GM21390 (cell line): Measurements from ENCODE around the gene ARHGAP26.

ENCODE experiments used
- ATAC-seq: cut with Tn5 transposase; IDR thresholded peaks from one replicate; pipeline ENCODE4 v1.9.1; 2021; ENCODE audit not compliant: unreplicated experiment

ARHGAP26 gene

GRCh38 chr5:142869886-142870285 lies 99.7 kb downstream of the ARHGAP26 start:
- ATAC-seq: no peak

DNA sequence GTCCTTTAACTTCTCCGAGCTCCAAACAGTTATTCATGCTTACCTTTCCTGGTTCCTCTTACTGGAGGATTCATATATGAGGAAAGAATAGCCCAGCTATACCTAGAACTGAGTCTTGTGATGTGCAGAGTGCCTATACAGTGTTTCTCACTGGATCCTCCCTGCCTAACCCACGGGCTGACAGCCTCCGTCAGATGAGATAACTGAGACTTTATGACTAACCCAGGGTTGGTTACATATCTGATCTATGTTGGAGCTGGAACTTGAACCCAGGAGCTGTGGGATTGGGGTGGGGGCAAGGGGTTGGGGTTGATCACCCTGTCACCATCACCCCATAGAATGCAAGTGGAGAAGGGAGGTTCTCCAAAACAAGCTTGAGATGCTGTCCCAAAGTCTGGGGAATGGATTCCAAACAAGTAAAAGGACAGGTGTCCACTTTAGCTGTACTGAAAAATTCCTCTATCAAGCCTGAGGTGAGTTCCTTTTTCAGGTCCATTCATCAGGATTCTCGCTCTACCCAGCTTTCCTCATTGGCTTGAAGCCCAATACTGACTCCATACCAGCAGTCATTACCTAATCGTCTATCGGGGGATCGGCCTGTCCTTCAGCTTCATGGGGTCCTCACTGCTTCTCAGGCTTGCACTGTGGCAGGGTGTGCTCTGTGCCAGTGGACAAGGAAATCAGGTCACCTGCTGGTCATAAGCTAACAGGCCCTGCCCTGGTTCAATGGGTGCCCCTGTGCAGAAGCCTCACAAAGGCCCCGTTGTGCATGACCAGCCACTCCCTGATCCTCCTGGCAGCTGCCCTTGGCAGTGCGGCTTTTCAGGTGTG lies 100.6 kb downstream of the ARHGAP26 start:
- no peak for ATAC-seq

DNA sequence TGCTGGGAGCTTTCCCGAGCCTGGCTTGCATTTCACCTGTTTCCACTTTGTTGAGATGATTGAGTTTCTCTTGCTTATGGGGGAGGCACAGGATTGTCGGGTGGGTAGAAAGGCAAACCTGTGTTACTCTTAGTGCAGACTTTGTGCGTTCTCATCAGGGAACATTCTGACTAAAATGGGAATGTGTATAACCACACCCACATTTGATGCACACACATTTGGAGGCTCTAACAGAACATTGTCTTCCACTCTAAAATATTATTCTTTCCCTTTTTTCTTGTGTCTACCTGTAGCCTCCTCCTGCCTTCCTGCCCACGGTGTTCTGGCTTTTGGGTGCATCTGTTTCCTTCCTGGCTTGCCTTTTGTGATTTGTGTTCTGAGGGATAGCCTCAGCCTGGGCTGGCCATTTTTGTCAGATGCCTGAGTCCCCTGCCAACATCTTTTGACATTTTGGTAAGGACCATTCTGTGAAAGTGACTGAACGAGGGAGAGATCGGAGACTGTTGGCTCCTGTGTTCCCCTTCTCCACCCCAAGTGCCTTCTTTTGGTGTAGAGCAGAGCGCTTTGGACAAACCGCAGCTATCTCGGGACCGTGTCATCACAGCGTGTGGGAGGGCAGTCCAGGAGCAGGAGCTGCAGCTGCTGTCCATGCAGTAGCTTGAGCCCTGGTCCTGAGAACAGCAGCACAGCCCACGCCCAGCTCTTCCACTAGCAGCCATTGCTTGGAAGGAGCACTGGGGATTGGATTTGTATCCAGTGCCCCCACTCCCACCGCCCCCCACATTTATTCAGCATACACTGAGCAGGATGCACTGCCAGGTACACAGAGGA lies 101.4 kb downstream of the ARHGAP26 start:
- ATAC-seq: no peak

DNA sequence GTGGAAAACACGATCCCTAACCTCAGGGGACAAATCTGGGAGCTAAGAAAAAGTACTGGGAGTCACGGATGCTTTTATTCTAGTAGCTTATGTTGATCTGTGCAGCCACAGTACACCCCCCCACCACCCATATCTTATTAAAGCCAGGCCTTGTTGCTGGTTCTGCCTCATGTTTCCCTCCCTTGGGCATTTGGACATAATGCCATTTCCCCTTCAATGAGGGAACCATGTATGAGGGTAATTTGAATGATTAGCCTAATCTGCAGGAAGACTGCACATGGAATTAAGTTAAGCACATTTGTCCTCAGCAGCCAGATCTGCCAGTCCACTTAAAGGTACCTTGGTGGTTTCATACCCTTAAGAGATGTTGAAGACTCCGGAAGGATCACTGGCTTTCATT lies 102.0 kb downstream of the ARHGAP26 start:
- no peak for ATAC-seq

GRCh38 chr5:142872795-142873194 lies 102.6 kb downstream of the ARHGAP26 start:
- no peak for ATAC-seq

DNA sequence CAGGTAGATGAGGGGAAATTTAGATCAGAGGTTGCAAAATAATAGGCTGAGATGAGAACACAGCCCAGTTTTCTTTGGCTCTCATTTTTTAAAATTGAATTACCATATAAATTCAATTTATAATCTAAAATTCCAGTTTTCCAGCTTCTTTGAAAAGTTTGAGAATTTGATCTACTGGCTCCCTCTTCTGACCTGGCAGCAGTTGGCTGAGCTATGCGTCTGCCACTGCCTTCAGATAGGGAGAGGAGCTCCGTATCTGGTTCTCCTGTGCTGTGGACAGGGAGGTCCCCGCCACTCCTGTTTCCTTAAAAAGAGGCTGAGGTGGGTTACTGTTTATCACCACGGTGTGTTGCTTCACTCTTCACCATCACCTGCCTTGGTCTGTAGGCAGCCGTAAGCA lies 103.7 kb downstream of the ARHGAP26 start:
- ATAC-seq: no peak

GRCh38 chr5:142874540-142874939 lies 104.4 kb downstream of the ARHGAP26 start:
- ATAC-seq: no peak

DNA sequence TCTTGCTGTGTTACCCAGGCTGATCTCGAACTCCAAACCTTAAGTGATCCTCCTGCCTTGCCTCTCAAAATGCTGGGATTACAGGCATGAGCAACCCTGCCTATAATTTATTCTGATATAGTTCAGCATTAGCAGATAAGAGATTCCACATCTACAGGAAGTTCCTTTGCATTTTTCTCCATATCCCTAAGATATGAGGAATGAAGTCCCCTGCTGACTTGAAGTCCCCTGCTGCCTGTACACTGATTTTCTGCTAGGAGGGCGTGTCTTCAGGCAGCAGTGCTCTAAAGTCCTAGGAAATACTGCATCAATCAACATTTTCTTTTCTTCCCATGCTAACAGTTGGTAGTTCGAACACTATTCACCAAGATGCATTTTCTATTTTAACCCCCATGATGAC lies 105.8 kb downstream of the ARHGAP26 start:
- no peak for ATAC-seq

DNA sequence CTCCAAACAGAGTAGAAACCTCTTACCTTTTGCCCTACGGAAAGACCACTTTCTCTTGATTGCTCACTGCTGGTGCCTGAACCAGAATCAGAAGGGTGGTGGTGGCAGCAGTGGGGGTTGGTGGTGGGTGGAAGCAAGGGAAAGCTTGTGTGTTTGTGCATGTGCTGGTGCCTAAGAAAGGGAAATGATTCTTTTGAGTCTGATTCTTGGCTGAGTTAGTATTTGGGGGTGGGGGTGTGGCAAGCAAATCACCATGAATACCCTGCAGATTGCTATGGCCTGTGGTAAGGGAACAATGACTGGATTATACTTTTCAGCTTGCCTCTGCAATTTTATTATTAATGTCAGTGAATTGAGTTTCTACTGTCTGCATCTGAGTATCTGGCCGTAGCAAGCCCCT lies 106.6 kb downstream of the ARHGAP26 start:
- ATAC-seq: no peak

DNA sequence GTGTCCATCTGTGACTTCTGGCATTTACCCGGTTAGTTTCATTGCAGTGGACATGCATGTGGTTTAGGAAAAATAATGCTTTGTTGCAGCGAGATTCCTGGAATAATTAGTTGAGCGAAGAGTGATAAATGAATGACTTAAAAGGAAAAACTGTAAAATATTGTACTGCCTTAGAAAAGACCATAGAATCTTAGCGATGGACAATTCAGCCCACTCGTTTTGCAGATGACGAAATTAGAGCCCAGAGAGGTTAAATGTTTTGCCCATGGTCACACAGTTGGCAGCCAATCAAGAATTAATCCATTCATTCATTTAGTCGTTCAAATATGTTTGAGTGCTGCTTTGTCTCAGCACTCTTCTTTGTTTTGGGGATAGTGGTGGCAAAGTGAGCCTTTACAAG lies 107.9 kb downstream of the ARHGAP26 start:
- no peak for ATAC-seq

- ATAC-seq: no peak
Measured at GRCh38 chr5:142878638-142879037, 108.5 kb downstream of the ARHGAP26 start.

DNA sequence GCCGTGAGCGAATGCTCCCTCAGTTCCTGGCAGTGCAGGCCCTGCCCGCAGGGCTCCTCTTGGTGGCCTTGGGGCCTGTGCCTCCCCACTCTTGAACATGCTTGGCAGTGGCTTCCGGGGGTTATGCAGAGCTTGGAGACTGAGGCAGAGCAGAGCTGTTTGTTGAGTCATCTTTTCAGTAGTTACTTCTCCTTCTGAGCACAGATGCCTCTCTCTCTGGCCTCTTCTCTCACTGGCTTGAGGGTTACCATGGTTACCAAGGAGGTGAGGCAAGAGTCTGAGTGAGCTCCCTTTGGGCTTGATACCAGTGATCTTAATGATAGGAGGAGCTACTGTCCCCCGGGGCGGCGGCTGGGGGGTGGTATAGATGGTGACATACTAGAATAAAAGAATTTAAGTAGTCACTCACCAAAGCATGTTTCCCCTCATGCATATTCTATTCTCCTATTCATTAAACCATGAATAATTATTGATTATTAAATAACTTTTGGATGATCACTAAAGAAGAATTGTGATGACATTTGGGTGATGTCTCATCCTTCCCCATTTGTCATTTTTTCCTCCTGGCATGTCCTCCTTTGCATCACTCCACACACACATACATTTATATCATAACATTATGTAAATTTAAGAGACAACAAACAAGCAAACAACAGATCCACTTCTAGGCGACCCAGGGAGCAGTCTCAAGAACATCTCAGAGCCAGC lies 111.1 kb downstream of the ARHGAP26 start:
- no peak for ATAC-seq

DNA sequence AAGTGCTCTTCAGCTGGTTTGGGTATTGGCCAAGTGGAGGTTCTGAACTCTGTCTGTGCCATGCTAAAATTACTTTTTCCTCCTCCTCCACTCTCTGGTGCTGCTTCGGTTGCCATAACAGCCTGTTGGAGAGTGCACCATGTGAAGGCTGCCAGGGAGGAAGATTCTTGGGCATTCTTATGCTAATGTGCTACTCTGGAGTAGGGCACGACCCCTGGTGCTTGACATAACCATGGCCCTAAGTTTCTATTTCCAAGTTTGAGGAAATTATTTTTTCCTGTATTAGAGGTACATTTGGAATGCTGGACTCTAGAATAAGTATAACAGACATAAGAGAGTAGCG lies 111.6 kb downstream of the ARHGAP26 start:
- ATAC-seq: no peak

GRCh38 chr5:142883025-142883424 lies 112.8 kb downstream of the ARHGAP26 start:
- no peak for ATAC-seq

GRCh38 chr5:142883438-142883837 lies 113.3 kb downstream of the ARHGAP26 start:
- ATAC-seq: no peak

- ATAC-seq: no peak
Measured at GRCh38 chr5:142884029-142884428, 113.9 kb downstream of the ARHGAP26 start.

DNA sequence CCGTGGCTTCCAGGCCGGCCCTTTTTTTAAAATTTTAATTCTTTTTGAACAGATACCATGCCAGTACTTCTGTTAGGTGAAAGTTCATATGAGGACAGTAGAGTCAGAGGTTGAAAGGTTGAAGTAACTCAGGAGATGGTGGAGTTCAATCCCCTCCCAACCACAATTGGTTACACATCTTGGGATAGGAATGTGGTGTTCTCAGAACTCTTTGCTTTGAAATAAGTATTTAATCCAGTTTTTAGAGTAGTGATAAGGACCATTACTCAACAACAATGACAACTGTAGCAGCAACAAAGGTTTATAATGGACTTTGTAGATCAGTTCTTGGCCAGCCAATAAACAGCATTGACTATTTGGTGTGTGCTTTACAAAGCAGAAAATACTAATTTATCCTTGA lies 116.0 kb downstream of the ARHGAP26 start:
- ATAC-seq: no peak

DNA sequence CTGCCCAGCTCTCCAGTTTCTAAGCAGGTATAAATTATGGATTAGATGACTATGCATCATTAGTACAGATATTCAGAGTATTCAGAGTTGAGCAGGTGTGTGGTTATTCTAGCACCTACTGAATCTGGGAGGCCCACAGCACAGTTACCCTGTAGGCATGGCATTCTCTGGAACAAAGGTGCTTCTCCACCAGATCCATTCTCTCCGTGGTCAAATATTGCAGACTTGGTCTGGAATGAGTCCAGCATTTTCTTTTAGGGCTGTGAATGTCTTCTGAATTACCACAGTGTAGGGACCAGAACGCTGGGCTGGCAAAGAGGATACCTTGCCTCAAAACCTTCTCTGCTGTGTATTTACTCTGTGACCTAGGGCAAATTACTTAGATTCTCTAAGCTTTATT lies 116.8 kb downstream of the ARHGAP26 start:
- ATAC-seq: no peak

DNA sequence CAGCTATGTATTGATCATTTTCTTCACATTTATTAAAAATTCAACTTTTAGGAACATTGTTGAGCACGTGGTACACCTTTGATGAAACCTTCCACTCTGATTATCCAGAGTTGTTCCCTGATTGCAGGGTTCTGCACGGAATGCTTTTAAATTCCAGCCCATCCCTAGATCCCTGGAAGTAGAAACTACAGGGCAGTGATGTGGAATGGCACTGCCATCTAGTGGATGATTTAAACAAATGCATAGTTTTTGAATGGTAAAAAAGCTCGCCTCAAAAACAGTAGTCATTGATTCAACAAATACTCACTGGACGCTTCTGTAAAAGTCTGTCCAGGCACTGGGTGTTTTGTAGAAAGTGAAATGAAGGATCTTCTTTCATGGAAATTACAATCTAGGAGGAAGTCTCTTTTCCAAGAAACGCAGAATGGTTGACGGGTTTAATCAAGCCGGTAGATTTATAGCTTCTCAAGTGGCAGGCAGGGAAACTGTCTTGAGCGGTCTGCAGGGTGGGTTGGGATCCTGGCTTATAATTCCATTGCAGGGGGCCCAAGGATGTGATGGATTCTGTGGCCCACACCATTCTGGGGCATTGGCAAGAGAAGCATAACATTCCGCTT lies 118.4 kb downstream of the ARHGAP26 start:
- ATAC-seq: no peak

- ATAC-seq: no peak
Measured at GRCh38 chr5:142892021-142892420, 121.8 kb downstream of the ARHGAP26 start.

- ATAC-seq: no peak
Measured at GRCh38 chr5:142894315-142894714, 124.1 kb downstream of the ARHGAP26 start.
